Measurements from ENCODE around the gene ARHGAP42.

Gene ARHGAP42

GRCh38 chr11:100956351-100956750 is 269.3 kb downstream of the ARHGAP42 start:
- TF ChIP-seq, protein P1, sequence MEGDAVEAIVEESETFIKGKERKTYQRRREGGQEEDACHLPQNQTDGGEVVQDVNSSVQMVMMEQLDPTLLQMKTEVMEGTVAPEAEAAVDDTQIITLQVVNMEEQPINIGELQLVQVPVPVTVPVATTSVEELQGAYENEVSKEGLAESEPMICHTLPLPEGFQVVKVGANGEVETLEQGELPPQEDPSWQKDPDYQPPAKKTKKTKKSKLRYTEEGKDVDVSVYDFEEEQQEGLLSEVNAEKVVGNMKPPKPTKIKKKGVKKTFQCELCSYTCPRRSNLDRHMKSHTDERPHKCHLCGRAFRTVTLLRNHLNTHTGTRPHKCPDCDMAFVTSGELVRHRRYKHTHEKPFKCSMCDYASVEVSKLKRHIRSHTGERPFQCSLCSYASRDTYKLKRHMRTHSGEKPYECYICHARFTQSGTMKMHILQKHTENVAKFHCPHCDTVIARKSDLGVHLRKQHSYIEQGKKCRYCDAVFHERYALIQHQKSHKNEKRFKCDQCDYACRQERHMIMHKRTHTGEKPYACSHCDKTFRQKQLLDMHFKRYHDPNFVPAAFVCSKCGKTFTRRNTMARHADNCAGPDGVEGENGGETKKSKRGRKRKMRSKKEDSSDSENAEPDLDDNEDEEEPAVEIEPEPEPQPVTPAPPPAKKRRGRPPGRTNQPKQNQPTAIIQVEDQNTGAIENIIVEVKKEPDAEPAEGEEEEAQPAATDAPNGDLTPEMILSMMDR (IDR thresholded peaks at IDR 0.05; ENCODE audit: insufficient read depth, missing control alignments) = no peak
- DNase-seq (ENCODE audit: insufficient read length, low spot score) = no peak
- FAIRE-seq = no peak

DNA sequence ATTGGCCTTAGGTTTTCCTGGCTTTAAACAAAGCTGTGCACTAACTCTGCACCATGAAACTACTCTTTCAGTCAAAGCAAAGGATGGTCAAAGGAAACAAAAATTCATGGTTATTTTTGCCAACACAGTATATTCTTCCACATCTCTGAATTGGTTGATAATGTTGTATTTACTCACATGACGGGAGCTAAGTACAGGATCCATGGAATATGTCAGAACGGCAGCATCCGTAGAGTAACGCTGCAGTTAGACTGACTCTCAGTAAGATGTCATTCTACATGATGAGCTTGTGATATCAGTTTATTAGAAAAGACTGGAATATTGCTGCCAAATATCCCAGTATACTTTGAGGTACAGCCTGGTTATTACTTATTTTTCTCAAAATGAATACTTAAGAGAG is 270.4 kb downstream of the ARHGAP42 start:
- TF ChIP-seq, protein P1 (IDR thresholded peaks at IDR 0.05; ENCODE audit: insufficient read depth, missing control alignments) = no peak
- no peak for DNase-seq (ENCODE audit: insufficient read length, low spot score)
- FAIRE-seq = no peak

DNA sequence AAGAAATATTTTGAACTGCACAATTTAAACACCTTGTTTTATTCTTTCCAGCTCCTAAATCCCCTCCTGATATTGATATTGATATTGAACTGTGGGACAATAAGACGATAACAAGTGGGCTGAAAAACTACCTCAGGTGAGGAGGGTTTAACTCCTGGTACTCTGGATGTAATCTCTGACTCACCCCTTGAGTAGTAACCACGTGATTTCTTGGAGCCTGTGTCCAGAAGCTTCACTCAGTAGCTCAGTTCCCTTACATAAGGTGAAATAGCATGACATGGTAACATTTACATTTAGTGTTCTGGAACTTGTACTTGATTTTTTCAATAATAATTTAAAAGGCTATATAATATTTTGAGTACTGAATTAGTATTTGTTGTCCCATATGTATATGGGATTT is 274.5 kb downstream of the ARHGAP42 start:
- TF ChIP-seq, protein P1 (IDR thresholded peaks at IDR 0.05; ENCODE audit: insufficient read depth, missing control alignments) = no peak
- FAIRE-seq (no peak), DNase-seq (ENCODE audit: insufficient read length, low spot score) (no peak)

DNA sequence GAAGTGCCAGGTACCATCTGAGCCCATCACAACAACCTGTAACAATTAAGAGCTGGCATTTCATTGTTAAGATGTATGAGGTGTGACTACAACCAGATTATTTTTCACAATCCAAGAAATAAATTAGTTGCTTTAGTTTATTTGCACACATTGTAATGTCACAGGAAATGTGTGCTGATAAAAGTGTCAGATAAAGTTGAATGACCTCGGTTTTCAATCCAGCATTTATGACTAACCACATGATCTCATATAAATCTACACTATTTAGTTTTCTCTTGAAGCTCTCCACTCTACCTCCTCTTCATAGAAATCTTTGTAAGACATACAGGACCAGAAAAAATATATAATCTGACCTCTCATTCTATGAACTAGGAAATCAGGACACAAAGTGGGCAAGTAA is 276.3 kb downstream of the ARHGAP42 start:
- DNase-seq (ENCODE audit: insufficient read length, low spot score) (no peak), FAIRE-seq (no peak)
- TF ChIP-seq, protein P1 (IDR thresholded peaks at IDR 0.05; ENCODE audit: insufficient read depth, missing control alignments) = no peak

GRCh38 chr11:100964435-100964834 is 277.3 kb downstream of the ARHGAP42 start:
- FAIRE-seq (no peak), DNase-seq (ENCODE audit: insufficient read length, low spot score) (no peak)
- TF ChIP-seq, protein P1 (IDR thresholded peaks at IDR 0.05; ENCODE audit: insufficient read depth, missing control alignments) = no peak

DNA sequence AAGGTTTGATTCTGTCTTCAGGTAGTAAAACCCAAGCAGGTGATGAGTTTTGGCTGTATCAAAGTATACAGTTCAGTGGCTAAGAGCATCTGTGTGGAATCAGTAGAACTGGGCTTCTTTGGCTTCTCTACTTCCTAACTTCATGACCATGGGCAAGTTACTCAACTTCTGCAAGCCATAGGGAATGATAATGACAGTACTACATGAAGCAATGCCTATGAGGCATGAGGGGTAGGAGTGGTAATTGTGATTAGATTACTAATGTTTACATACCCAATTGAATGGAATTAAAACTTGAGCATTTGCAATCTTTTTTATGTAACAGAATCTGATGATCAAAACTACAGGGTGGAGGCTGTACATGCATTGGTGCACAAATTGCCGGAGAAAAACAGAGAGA is 278.3 kb downstream of the ARHGAP42 start:
- FAIRE-seq = no peak

GRCh38 chr11:100966366-100966765 is 279.3 kb downstream of the ARHGAP42 start:
- TF ChIP-seq, protein P1 (IDR thresholded peaks at IDR 0.05; ENCODE audit: insufficient read depth, missing control alignments) = no peak
- DNase-seq (ENCODE audit: insufficient read length, low spot score) = no peak
- FAIRE-seq = no peak

More for the DNA sequence above, 278.3 kb downstream of the ARHGAP42 start:
- no peak for DNase-seq (ENCODE audit: insufficient read length, low spot score)
- TF ChIP-seq, protein P1 (IDR thresholded peaks at IDR 0.05; ENCODE audit: insufficient read depth, missing control alignments) = no peak
